Cardiac muscle cell (in vitro differentiated cells and primary cell): ENCODE measurements around the gene MINK1. TPM values are rescaled to one million over a fixed set of nuclear protein-coding genes. Genes with fewer than 3 reads are reported as not detected.

Source experiments
- DNase-seq, 2 donors: peaks; one replicate each; pipeline versions ENCODE4 v3.0.0 to v3.0.0-alpha.2; 2010 to 2017; ENCODE audit warnings: low read depth in 1 of 2, low spot score in 1 of 2
- H3K27ac ChIP-seq: fragments of 200-600 bp; sonication (generic); 2 replicates; pipeline ENCODE4 v1.5.1; 2016
- H3K27me3 ChIP-seq: fragments of 200-600 bp; sonication (generic); 2 replicates; pipeline ENCODE4 v1.6.0; 2016; ENCODE audit warnings: control low read depth
- H3K36me3 ChIP-seq: fragments of 200-600 bp; sonication (generic); 2 replicates; pipeline ENCODE4 v1.5.1; 2016; ENCODE audit warnings: control low read depth
- H3K4me1 ChIP-seq: fragments of 200-600 bp; sonication (generic); 2 replicates; pipeline ENCODE4 v1.8.1; 2017; ENCODE audit warnings: low read depth, mild to moderate bottlenecking, mixed run types
- H3K4me3 ChIP-seq: fragments of 200-600 bp; sonication (generic); 2 replicates; pipeline ENCODE4 v1.5.1; 2016; ENCODE audit warnings: mild to moderate bottlenecking
- H3K9me3 ChIP-seq: fragments of 200-600 bp; sonication (generic); 2 replicates; pipeline ENCODE4 v1.5.1; 2017; ENCODE audit warnings: low read depth, mild to moderate bottlenecking, control low read depth
- CTCF ChIP-seq: IDR thresholded peaks from 2 replicates; pipeline ENCODE4 v1.5.1; 2012; ENCODE audit warnings: low read depth, mild to moderate bottlenecking, low read length
- polyA plus RNA-seq: library from polyadenylated mRNA; unstranded; fragments of >200 nt; fragmentation: Nextera tagmentation; extraction: Ambion mirVana; gene quantifications from 2 replicates; pipeline ENCODE4 v1.2.1, GENCODE V29; 2016
- total RNA-seq: library from RNA; depleted of rRNA; stranded (reverse); fragments of >200 nt; gene quantifications from 2 replicates; pipeline ENCODE4 v1.2.3, GENCODE V29; 2016

MINK1 gene
- total RNA-seq (31.3 and 47.7 TPM in 2 replicates), polyA plus RNA-seq (27.1 and 35.9 TPM in 2 replicates)

- peaks cover 15% of the 10 kb centered on the region for H3K4me1 ChIP-seq
- peak within 1 kb of the TSS; percentile 55 for H3K27ac ChIP-seq
- H3K4me3 ChIP-seq = peak within 1 kb of the TSS; percentile 82
- DNase-seq = peak; percentile 96 to 97
- no peak for TF ChIP-seq CTCF
- H3K9me3 ChIP-seq = no peaks in the 10 kb centered on the region
- no peaks in the 10 kb centered on the region for H3K27me3 ChIP-seq
- H3K36me3 ChIP-seq = no peaks in the 10 kb centered on the region
Observed at GRCh38 chr17:4833178-4833940, at the start of gene MINK1. Gene MINK1, plus strand, starts transcription at chr17:4833340. Its CDS starts 244 bp downstream, at chr17:4833584.

- Histone ChIP-seq H3K9me3 (no peaks in the 10 kb centered on the region), H3K4me3 (no peak overlapping the region), H3K27ac (no peak overlapping the region), H3K27me3 (peaks cover 20% of the 10 kb centered on the region), H3K36me3 (no peaks in the 10 kb centered on the region), H3K4me1 (no peaks in the 10 kb centered on the region)
- TF ChIP-seq CTCF = no peak
- peak in 1 of 2 donors; percentile 4 for DNase-seq
Observed at GRCh38 chr17:4785311-4786105, 47.6 kb upstream of the MINK1 start.

GRCh38 chr17:4786106-4786511 lies 47.0 kb upstream of the MINK1 start, which contains the start of gene VMO1:
Gene VMO1, minus strand, starts transcription at chr17:4786364. Its CDS starts 12 bp downstream, at chr17:4786352.
- no peak within 1 kb of the TSS for H3K27ac ChIP-seq
- peaks cover 20% of the 10 kb centered on the region for H3K27me3 ChIP-seq
- no peaks in the 10 kb centered on the region for H3K36me3 ChIP-seq
- peak in 1 of 2 donors; percentile 44 for DNase-seq
- no peak within 1 kb of the TSS for H3K4me3 ChIP-seq
- H3K9me3 ChIP-seq = no peaks in the 10 kb centered on the region
- TF ChIP-seq CTCF = no peak
- H3K4me1 ChIP-seq = no peaks in the 10 kb centered on the region

GRCh38 chr17:4786516-4786915 lies 46.6 kb upstream of the MINK1 start:
- Histone ChIP-seq H3K4me3 (no peak overlapping the region), H3K4me1 (no peaks in the 10 kb centered on the region), H3K27me3 (peaks cover 20% of the 10 kb centered on the region), H3K27ac (no peak overlapping the region), H3K9me3 (no peaks in the 10 kb centered on the region), H3K36me3 (no peaks in the 10 kb centered on the region)
- no peak for TF ChIP-seq CTCF
- DNase-seq = peak in 1 of 2 donors; percentile 38

- Histone ChIP-seq H3K27ac (no peak overlapping the region), H3K36me3 (no peaks in the 10 kb centered on the region), H3K27me3 (peaks cover 10% of the 10 kb centered on the region), H3K9me3 (no peaks in the 10 kb centered on the region), H3K4me1 (no peaks in the 10 kb centered on the region), H3K4me3 (peak overlapping the region; percentile 47)
- DNase-seq = peak in 1 of 2 donors; percentile 2
- TF ChIP-seq CTCF = no peak
Observed at GRCh38 chr17:4788159-4788806, 44.9 kb upstream of the MINK1 start.
